Astrocyte (in vitro differentiated cells and primary cell): ENCODE measurements around the gene KCNQ4.

Source experiments
- CTCF ChIP-seq: IDR thresholded peaks from 2 replicates; pipeline ENCODE4 v1.5.1; 2011; ENCODE audit warnings: low read depth, mild to moderate bottlenecking, inconsistent platforms, low read length, moderate library complexity; ENCODE audit not compliant: insufficient read depth
- EZH2 ChIP-seq: IDR thresholded peaks from 2 replicates; pipeline ENCODE4 v1.6.1; 2012; ENCODE audit warnings: mild to moderate bottlenecking, low read length, inconsistent platforms; ENCODE audit not compliant: insufficient read depth

- no peak for TF ChIP-seq CTCF
- no peak for TF ChIP-seq EZH2
These were observed 31.8 kb upstream of the KCNQ4 start for GRCh38 chr1:40751802-40752201.
